VCaP (cell line): ENCODE data around the gene PPP2R1B.
"Not testable (repeated sequence)": the region's sequence is repeated elsewhere in the genome, so short reads cannot be mapped to it uniquely, and the experiment has no call there.

Experiments
- H3K27ac ChIP-seq: fragments of 450-650 bp; 2 replicates; pipeline ENCODE4 v1.5.1; 2017
- TF ChIP-seq, protein P1 (sequence below): fragments of 450-650 bp; conservative IDR thresholded peaks from 2 replicates; pipeline ENCODE4 v1.5.1; 2017; ENCODE audit warnings: mild to moderate bottlenecking, moderate library complexity

PPP2R1B gene

DNA sequence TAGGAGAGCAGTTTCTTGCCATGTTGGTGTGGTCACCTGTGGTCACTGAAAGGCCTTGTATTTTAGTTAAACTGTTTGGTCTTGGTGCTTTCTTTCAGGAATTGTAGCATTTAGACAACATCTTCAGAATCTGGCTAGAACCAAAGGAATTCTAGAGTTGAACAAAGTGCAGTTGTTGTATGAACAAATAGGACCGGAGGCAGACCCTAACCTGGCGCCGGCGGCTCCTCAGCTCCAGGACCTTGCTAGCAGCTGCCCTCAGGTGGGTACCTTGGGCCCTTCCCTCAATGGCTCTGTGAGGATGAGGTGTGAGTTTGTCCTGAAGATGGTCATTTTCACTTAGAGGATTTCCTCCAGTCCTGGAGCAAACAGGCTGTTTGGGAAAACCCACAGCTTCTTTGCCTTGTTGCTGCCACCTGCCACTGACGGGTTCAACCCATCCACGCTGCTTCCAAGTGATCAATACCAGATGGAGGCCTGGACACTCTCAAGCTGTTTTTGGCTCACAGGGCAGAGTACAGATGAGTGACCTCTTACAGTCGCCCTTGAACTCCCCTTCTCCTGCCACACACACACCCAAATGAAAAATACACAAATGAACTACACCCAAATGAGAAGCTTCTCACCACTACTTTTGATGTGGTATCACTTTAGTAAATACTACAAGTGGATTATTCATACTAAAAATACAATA is 45.2 kb downstream of the PPP2R1B start:
- H3K27ac ChIP-seq = no peak overlapping the region
- TF ChIP-seq, protein P1, sequence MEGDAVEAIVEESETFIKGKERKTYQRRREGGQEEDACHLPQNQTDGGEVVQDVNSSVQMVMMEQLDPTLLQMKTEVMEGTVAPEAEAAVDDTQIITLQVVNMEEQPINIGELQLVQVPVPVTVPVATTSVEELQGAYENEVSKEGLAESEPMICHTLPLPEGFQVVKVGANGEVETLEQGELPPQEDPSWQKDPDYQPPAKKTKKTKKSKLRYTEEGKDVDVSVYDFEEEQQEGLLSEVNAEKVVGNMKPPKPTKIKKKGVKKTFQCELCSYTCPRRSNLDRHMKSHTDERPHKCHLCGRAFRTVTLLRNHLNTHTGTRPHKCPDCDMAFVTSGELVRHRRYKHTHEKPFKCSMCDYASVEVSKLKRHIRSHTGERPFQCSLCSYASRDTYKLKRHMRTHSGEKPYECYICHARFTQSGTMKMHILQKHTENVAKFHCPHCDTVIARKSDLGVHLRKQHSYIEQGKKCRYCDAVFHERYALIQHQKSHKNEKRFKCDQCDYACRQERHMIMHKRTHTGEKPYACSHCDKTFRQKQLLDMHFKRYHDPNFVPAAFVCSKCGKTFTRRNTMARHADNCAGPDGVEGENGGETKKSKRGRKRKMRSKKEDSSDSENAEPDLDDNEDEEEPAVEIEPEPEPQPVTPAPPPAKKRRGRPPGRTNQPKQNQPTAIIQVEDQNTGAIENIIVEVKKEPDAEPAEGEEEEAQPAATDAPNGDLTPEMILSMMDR = no peak

DNA sequence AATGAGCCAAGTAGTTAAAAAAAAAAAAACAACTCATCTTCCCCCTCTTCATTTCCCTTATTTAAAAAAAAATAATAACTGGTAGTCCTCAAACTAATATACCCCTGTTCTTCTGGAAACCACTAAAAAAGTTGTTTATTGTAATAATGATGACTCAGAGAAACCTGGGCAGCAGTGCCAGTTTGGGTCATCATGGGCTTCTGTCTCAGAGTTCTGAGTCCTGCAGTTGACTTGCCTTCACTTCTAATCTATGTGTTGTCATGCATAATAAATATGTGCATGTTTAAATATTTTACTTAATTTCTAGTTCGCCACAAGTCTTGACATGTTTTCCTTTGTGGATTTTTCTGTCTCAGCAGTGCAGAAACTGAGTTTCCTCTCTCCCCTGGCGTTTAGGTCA is 46.8 kb downstream of the PPP2R1B start:
- H3K27ac ChIP-seq = no peak overlapping the region
- TF ChIP-seq, protein P1 = no peak

DNA sequence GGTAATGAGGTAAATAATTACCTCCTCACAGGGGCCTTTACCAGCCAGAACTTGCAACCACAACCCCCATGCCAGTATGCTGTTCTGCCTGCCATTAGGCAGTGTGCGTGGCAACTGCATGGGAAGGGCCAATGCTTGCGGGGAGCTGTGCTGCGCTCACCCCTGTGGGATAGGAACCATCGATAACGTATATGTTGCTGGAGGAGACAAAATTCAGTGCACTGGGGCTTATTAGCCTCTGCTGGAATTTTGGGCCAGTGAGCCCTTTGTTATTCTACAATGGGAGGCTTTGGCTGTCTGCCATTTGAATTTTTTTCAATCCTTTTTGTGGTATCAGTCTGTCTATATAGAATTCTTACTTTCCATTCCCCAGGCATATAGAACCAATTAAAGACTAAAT is 47.3 kb downstream of the PPP2R1B start:
- TF ChIP-seq, protein P1 = no peak
- H3K27ac ChIP-seq = no peak overlapping the region

DNA sequence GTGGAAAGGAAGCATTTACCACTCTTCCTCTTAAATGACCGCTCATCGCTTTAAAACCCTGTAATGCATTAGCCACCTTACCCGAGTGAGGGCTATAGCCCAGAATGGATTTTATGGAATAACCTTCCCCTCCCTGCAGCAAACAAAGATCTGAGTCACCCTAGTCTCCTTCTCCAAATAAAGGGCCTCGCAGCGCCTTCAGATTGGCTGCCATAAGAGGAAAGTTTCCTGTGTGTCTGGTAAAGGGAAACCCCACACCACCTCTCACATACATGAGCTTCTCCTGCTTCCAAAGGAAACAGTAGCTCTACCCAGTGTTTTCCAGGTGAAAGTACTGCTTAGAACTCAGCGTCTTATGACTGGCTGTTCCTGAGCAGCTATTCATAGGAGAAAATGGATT is 47.8 kb downstream of the PPP2R1B start:
- TF ChIP-seq, protein P1 = no peak
- H3K27ac ChIP-seq = no peak overlapping the region

DNA sequence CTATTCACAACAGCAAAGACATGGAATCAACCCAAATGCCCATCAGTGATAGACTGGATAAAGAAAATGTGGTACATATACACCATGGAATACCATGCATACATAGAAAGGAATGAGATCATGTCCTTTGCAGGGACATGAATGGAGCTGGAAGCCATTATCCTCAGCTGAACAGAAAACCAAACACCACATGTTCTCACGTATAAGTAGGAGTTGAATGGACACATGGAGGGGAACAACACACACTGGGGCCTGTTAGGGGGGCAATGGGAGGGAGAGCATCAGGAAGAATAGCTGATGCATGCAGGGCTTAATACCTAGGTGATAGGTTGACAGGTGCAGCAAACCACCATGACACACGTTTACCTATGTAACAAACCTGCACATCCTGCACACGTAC is 48.5 kb downstream of the PPP2R1B start:
- not testable (repeated sequence) for H3K27ac ChIP-seq

DNA sequence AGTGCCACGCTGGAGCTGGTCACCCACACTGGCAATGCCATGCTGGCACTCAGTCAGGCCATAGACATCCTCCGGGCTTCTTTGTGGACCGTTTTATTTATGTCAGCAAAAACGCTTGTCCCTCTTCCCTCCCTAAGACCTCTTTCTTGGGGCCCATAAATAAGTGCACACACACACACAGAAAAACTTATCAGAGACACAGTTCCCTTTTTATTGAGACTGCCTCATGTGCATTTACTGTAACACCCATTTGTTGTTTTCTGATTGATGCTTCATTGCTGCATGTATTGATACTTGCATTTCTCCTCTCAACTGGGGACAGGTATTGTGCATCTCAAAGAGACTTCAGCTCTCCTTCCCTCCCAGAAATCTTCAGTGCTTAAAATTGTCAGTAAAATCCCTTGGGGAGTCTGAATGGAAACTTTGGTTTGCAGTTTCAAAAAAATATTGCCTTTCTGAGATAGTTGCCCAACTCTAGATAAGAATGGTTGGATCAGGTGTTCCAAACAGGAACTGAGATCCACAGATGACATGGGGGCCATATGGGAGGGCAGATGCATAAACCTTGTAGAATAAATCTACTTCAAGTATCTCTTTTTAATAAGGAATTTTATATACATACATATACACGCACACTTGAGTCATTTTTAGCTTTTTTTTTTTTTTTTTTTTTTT is 50.9 kb downstream of the PPP2R1B start:
- H3K27ac ChIP-seq = no peak overlapping the region
- TF ChIP-seq, protein P1 = no peak

DNA sequence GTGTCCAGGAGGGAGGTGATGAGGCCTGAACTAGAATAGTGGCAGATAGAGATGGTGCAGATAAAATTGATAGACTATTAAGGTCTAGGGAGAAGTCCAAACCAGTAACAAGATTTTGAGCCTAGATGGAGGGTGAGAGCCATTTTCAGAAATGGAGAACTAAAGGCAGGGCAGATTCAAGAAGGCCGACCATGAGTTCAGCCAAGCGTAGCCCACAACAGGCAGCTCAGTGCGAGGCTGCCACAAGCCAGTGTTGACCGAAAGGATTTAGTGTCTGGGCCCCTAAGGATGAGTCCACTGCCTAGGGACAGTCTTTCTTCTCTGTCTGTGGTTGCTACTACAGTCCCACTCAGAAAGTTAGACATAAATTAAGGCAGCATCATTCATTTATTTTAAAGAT is 51.7 kb downstream of the PPP2R1B start:
- no peak overlapping the region for H3K27ac ChIP-seq
- TF ChIP-seq, protein P1 = no peak

DNA sequence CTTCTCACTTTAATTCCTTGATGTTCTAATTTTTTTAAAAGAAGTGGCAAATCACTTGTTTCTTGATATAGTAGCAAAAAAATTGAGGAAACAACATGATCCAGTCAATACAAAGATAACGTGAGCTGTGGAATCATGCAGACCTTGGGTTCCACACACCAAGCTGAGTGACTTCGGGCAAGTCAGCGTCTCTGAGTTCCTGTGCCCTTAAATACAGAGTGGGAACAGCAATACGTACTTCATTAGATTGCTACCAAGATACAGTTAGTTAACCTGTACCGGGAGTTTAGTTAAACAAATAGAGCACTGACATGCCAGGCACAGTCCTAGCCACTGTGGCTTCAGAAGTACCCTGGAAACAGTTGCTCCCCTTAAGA is 58.5 kb downstream of the PPP2R1B start:
- TF ChIP-seq, protein P1 = no peak
- no peak overlapping the region for H3K27ac ChIP-seq
